ENCODE measurements around the gene EPS15. TPM values are rescaled to one million over a fixed set of nuclear protein-coding genes. Genes with fewer than 3 reads are reported as not detected.

EPS15 gene
- total and polyA plus RNA-seq, 2 experiments from 2014 or later, result 14.9 to 46.0 TPM

- H4K20me1 ChIP-seq (ENCODE audit: insufficient read depth, poor library complexity, severe bottlenecking), result no peaks in the 10 kb centered on the region
- H3K36me3 ChIP-seq (replicated peaks; ENCODE audit: insufficient read depth, low read depth), result no peaks in the 10 kb centered on the region
- no peak overlapping the region for H3K27ac ChIP-seq
- TF ChIP-seq EZH2 (IDR thresholded peaks at IDR 0.05; ENCODE audit: borderline replicate concordance), result no peak
- no peak for TF ChIP-seq CTCF (IDR thresholded peaks at IDR 0.05; ENCODE audit: poor library complexity)
- no peak for TF ChIP-seq EZH2phosphoT487 (IDR thresholded peaks at IDR 0.05; ENCODE audit: low read depth, severe bottlenecking, unreplicated experiment)
- no peaks in the 10 kb centered on the region for H3K9me3 ChIP-seq (ENCODE audit: low read depth)
- H3K4me3 ChIP-seq, result no peak overlapping the region
- H3K27me3 ChIP-seq, result peaks cover 13% of the 10 kb centered on the region
- no peaks in the 10 kb centered on the region for H3K9me2 ChIP-seq (replicated peaks; ENCODE audit: insufficient read depth)
- 86% methylated on average over 15 of the region's 15 CpGs for WGBS (ENCODE audit: low lambda C conversion rate, missing lambda C conversion rate)
- H2AFZ ChIP-seq, result no peak overlapping the region
- H3K4me2 ChIP-seq, result peak overlapping the region; percentile 92
- no peak for DNase-seq (ENCODE audit: low spot score)
- H3K79me2 ChIP-seq, result no peaks in the 10 kb centered on the region
- H3K4me1 ChIP-seq (ENCODE audit: insufficient read depth), result no peaks in the 10 kb centered on the region
Measured at GRCh38 chr1:51345300-51345687, 173.8 kb downstream of the EPS15 start.

- H3K4me3 ChIP-seq, result no peak overlapping the region
- DNase-seq (ENCODE audit: low spot score), result peak; percentile 70
- H3K36me3 ChIP-seq (replicated peaks; ENCODE audit: insufficient read depth, low read depth), result no peaks in the 10 kb centered on the region
- no peaks in the 10 kb centered on the region for H3K79me2 ChIP-seq
- WGBS (ENCODE audit: low lambda C conversion rate, missing lambda C conversion rate), result 16% methylated on average over 18 of the region's 60 CpGs
- H3K4me1 ChIP-seq (ENCODE audit: insufficient read depth), result no peaks in the 10 kb centered on the region
- no peaks in the 10 kb centered on the region for H3K9me3 ChIP-seq (ENCODE audit: low read depth)
- H3K9me2 ChIP-seq (replicated peaks; ENCODE audit: insufficient read depth), result no peaks in the 10 kb centered on the region
- no peak overlapping the region for H3K27ac ChIP-seq
- no peaks in the 10 kb centered on the region for H4K20me1 ChIP-seq (ENCODE audit: insufficient read depth, poor library complexity, severe bottlenecking)
- peak overlapping the region; percentile 56 for H2AFZ ChIP-seq
- H3K4me2 ChIP-seq, result peak overlapping the region; percentile 92
- H3K27me3 ChIP-seq, result peaks cover 13% of the 10 kb centered on the region
- TF ChIP-seq CTCF (IDR thresholded peaks at IDR 0.05; ENCODE audit: poor library complexity) (peak; percentile 7), EZH2 (IDR thresholded peaks at IDR 0.05; ENCODE audit: borderline replicate concordance) (no peak)
Measured at GRCh38 chr1:51344602-51345299, 174.3 kb downstream of the EPS15 start.

GRCh38 chr1:51344276-51344601 is 174.8 kb downstream of the EPS15 start:
- no peaks in the 10 kb centered on the region for H4K20me1 ChIP-seq (ENCODE audit: insufficient read depth, poor library complexity, severe bottlenecking)
- H3K79me2 ChIP-seq, result no peaks in the 10 kb centered on the region
- H3K4me3 ChIP-seq, result no peak overlapping the region
- 76% methylated on average over 7 of the region's 7 CpGs for WGBS (ENCODE audit: low lambda C conversion rate, missing lambda C conversion rate)
- H2AFZ ChIP-seq, result peak overlapping the region; percentile 56
- H3K9me3 ChIP-seq (ENCODE audit: low read depth), result no peaks in the 10 kb centered on the region
- no peak overlapping the region for H3K27ac ChIP-seq
- peak overlapping the region; percentile 92 for H3K4me2 ChIP-seq
- no peaks in the 10 kb centered on the region for H3K36me3 ChIP-seq (replicated peaks; ENCODE audit: insufficient read depth, low read depth)
- TF ChIP-seq EZH2 (IDR thresholded peaks at IDR 0.05; ENCODE audit: borderline replicate concordance) (no peak), EZH2phosphoT487 (IDR thresholded peaks at IDR 0.05; ENCODE audit: low read depth, severe bottlenecking, unreplicated experiment) (no peak), CTCF (IDR thresholded peaks at IDR 0.05; ENCODE audit: poor library complexity) (no peak)
- peaks cover 13% of the 10 kb centered on the region for H3K27me3 ChIP-seq
- no peaks in the 10 kb centered on the region for H3K4me1 ChIP-seq (ENCODE audit: insufficient read depth)
- DNase-seq (ENCODE audit: low spot score), result no peak
- no peaks in the 10 kb centered on the region for H3K9me2 ChIP-seq (replicated peaks; ENCODE audit: insufficient read depth)

All from hepatocyte (in vitro differentiated cells).